Left colon (tissue), 2 donors: ENCODE measurements around the gene PPFIA4. TPM values are rescaled to one million over a fixed set of nuclear protein-coding genes. Genes with fewer than 3 reads are reported as not detected.

Source experiments
- ATAC-seq: fragments of 200-7000 bp; cut with Tn5 transposase; one replicate; pipeline ENCODE4 v1.9.1; 2020; ENCODE audit warnings: mild to moderate bottlenecking, moderate library complexity
- DNase-seq, 2 donors: peaks; one replicate each; pipeline ENCODE4 v3.0.0-alpha.2; 2020
- intact Hi-C, 2 donors: fragments of 100-400 bp; cut with DNase I in 1 of 2; cut with micrococcal nuclease in 1 of 2; formaldehyde crosslinking; loops; one replicate each; pipeline versions ENCODE4 v1.11.2 to v1.14.0; 2022; cut with DNase I, micrococcal nuclease
- total RNA-seq, 2 donors: library from RNA; stranded (reverse); fragmentation: NEBNext Ultra II Directional; extraction: Animal tissue kit (Norgen Biotek cat#: 25700); gene quantifications; one replicate each; pipeline ENCODE4 v1.2.1, GENCODE V29; 2021
- donor health status: DM: no; HTN: no; CAD: no.
- donor health status: DM: yes; HTN: yes; CAD: no.

PPFIA4 gene
- total RNA-seq, 2 donors from 2014 or later = 0.58 to 1.7 TPM

GRCh38 chr1:203036537-203036936 lies 10.2 kb downstream of the PPFIA4 start:
- no peak for DNase-seq
- intact Hi-C loops = loop anchor here (5.0 kb wide), 1 partner anchor 181 kb away; no protein-coding TSS in a partner anchor
- ATAC-seq = no peak

- intact Hi-C loops = loop anchor here (5.0 kb wide), 1 partner anchor 180 kb away; no protein-coding TSS in a partner anchor
Measured at GRCh38 chr1:203037509-203038190, 11.4 kb downstream of the PPFIA4 start.

GRCh38 chr1:203038217-203038741 lies 12.0 kb downstream of the PPFIA4 start:
- ATAC-seq (peak; percentile 30), DNase-seq (no peak)
- intact Hi-C loops = loop anchor here (5.0 kb wide), 1 partner anchor 179 kb away; no protein-coding TSS in a partner anchor

More at GRCh38 chr1:203037509-203038190, 11.4 kb downstream of the PPFIA4 start:
- ATAC-seq (no peak), DNase-seq (no peak)

GRCh38 chr1:203038891-203039608 lies 12.8 kb downstream of the PPFIA4 start:
- peak; percentile 94 for ATAC-seq
- intact Hi-C loops = loop anchor here (5.0 kb wide), 1 partner anchor 178 kb away; no protein-coding TSS in a partner anchor
- DNase-seq = peak; percentile 56 to 84

- intact Hi-C loops = loop anchor here (5.0 kb wide), 2 partner anchors 132 to 177 kb away; no protein-coding TSS in a partner anchor
- no peak for ATAC-seq
- no peak for DNase-seq
Measured at GRCh38 chr1:203039609-203040512, 13.6 kb downstream of the PPFIA4 start.

GRCh38 chr1:203040513-203041275 lies 14.4 kb downstream of the PPFIA4 start:
- intact Hi-C loops = loop anchor here in 1 of 2 donors (5.0 kb wide), 1 partner anchor 132 kb away; no protein-coding TSS in a partner anchor
- DNase-seq = no peak

GRCh38 chr1:203041351-203041932 lies 15.2 kb downstream of the PPFIA4 start:
- DNase-seq (no peak), ATAC-seq (no peak)
- intact Hi-C loops = loop anchor here in 1 of 2 donors (5.0 kb wide), 1 partner anchor 131 kb away; no protein-coding TSS in a partner anchor

More at GRCh38 chr1:203040513-203041275, 14.4 kb downstream of the PPFIA4 start:
- ATAC-seq = no peak

- peak in 1 of 2 donors; percentile 11 for DNase-seq
- ATAC-seq = no peak
- intact Hi-C loops = loop anchor here in 1 of 2 donors (5.0 kb wide), 1 partner anchor 128 kb away; no protein-coding TSS in a partner anchor
Measured at GRCh38 chr1:203043830-203044545, 17.7 kb downstream of the PPFIA4 start.

GRCh38 chr1:203044546-203045250 lies 18.4 kb downstream of the PPFIA4 start:
- intact Hi-C loops = loop anchor here in 1 of 2 donors (5.0 kb wide), 1 partner anchor 128 kb away; no protein-coding TSS in a partner anchor
- ATAC-seq = no peak
- DNase-seq = no peak

- intact Hi-C loops = no loop called here
- no peak for DNase-seq
- ATAC-seq = no peak
Measured at GRCh38 chr1:203045336-203045735, 19.0 kb downstream of the PPFIA4 start.

GRCh38 chr1:203045821-203046594 lies 19.7 kb downstream of the PPFIA4 start:
- ATAC-seq = no peak
- DNase-seq = no peak
- intact Hi-C loops = no loop called here

- intact Hi-C loops = no loop called here
Measured at GRCh38 chr1:203046984-203047630, 20.8 kb downstream of the PPFIA4 start.

GRCh38 chr1:203048086-203048485 lies 21.8 kb downstream of the PPFIA4 start:
- intact Hi-C loops = no loop called here
- ATAC-seq (no peak), DNase-seq (no peak)

More at GRCh38 chr1:203046984-203047630, 20.8 kb downstream of the PPFIA4 start:
- DNase-seq = no peak
- ATAC-seq = no peak

- DNase-seq (no peak), ATAC-seq (peak; percentile 76)
- intact Hi-C loops = no loop called here
Measured at GRCh38 chr1:203048555-203049051, 22.3 kb downstream of the PPFIA4 start.

GRCh38 chr1:203049077-203049476 lies 22.8 kb downstream of the PPFIA4 start:
- intact Hi-C loops = no loop called here
- ATAC-seq = no peak
- no peak for DNase-seq
